ENCODE data around the gene GNAT3. TPM values are rescaled to one million over a fixed set of nuclear protein-coding genes. Genes with fewer than 3 reads are reported as not detected.

GNAT3 gene
- total RNA-seq, 1 experiment from 2014 or later, result not detected

DNA sequence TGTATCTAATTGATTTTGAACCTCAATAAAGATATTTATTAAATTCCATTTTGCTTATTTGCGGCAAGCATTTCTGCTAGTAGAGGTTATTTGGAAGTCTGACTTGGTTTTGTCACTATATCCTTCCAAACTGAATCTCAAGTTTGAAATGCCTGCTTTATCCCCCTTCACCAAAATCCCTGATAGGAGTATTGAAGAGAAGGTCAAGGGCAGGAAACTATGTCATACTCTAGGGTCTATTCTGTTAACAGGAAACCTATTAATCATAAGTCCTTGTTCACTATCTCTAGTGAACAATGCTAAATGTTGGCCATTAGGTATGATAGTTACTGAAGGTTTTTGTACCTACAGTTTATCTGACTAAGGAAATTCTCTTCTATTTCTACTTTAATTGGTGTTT lies 11.5 kb downstream of the GNAT3 start:
- no peak for DNase-seq (ENCODE audit: low spot score)

DNA sequence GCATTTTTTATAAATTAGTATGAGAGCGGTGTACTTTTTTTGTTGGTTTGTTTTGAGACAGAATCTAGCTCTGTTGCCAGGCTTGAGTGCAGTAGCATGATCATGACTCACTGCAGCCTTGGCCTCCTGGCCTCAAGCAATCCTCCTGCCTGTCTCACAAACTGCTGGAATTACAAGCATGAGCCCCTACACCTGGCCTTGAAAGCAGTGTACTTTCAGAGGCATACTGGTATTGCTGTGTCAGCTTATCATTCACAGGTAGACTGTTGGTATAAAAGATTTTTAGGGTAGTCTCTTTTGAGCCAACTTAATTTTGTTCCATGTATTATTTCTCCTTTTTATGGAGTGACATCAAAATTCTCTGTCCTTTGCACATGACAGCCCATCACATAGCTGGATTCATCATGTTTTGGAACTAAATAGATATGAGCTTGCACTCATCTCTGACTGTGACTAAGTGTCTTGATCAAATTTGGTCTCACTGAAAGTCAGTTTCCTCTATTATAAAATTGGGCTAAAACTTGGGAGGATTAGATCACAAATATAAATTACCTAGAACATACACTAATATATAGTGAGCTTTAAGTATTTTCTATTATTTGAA lies 12.4 kb downstream of the GNAT3 start:
- peak; percentile 84 for DNase-seq (ENCODE audit: low spot score)

DNA sequence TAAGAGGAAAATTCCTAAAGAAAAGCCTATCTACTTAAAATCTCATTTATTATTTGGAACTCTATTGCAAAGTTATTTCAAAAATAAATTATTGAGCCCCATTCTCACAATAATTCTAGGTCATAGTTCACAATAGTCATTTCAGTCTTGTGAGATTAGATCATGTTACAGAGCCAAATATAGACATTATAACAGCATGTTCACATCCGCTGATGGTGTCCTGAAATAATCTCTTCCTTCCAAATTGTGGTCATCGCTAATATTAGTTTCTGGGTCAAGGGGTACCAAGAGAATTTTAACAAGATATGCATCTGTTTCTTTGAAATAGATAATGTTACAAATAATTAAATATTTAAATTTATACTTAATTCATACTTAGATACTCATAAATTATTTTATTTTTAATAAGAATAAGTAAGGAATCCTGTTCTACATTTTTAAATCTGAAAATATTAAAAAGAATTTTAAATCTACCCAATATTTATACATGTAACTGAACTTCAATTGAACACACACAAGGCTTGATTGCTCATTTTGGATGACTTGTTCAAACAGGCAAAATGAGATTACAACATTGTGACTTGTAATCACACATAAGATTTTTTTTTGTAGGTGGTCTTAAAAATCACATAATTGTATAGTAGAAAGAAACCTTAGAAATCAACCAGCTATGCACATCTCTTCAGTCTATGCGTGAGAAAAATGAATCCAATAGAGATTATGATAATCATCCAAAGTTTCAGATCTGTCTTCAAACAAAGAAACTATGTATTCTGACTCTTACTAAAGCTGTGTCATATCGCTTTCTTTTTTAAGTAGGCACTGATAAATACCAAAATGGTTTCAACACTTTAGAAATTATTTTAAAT lies 13.1 kb downstream of the GNAT3 start:
- peak; percentile 46 for DNase-seq (ENCODE audit: low spot score)

DNA sequence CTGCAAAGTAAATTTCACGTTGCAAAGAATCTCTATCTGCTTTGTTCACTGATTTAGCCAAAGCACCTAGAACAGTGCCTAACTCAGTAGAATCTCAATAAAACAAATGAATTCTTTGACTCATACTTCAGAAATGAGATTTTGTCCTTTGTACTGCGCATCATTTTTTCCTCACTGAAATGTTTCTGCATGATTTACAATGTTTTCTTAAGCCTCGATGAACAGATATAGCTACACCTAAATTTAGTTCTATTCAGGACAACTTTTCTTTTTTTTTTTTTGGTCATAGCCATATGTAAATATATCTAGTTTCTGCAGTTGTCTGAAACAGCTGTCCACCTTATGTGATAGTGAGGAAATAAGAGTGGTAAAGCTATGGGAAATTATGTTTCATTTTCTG lies 15.3 kb downstream of the GNAT3 start:
- DNase-seq (ENCODE audit: low spot score), result no peak

DNA sequence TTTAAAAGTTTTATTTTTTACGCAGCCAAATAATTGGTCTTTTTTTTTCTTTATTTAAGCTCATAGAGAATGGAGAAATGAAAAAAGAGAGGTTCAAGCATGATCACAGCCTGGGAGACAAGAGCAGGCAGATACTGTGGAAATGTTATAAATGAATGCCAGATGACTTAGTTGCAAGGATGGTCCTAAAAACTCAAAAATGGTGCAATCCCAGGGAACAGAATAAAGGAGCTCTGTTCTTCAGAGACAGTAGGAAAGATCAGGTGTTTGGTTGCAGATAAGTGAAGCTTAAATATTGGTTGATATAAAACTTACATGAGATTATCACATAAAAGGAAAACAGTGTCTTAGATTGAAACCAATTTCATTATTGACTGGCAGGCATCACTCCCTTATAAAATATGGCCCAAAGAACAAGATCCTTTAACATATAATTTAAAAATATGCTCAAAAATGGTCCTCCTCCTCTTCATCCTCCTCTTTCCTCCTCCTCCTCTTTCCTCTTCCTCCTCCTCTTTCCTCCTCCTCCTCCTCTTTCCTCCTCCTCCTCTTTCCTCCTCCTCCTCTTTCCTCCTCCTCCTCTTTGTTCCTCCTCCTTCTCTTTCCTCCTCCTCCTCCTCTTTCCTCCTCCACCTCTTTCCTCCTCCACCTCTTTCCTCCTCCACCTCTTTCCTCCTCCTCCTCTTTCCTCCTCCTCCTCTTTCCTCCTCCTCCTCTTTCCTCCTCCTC lies 18.6 kb downstream of the GNAT3 start:
- DNase-seq (ENCODE audit: low spot score), result no peak

DNA sequence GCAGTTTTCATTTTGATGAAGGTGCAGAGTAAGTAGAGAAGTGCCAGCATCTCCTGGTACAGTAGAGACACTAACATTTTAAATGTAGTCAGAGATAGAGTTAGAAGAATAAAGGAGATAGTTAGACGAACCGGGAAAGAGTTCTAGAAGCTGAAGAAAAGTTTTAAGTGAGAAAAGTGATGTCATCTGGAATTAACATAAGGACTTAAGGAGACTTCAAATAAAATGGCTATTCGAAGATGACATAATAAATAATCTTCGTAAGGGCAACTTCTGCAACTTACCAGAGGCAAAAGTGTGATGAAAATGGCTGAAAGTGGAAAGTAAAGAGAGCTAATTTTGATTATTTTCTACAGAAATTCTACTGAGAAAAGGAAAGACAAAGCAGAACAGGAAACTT lies 20.4 kb downstream of the GNAT3 start:
- DNase-seq (ENCODE audit: low spot score), result no peak

DNA sequence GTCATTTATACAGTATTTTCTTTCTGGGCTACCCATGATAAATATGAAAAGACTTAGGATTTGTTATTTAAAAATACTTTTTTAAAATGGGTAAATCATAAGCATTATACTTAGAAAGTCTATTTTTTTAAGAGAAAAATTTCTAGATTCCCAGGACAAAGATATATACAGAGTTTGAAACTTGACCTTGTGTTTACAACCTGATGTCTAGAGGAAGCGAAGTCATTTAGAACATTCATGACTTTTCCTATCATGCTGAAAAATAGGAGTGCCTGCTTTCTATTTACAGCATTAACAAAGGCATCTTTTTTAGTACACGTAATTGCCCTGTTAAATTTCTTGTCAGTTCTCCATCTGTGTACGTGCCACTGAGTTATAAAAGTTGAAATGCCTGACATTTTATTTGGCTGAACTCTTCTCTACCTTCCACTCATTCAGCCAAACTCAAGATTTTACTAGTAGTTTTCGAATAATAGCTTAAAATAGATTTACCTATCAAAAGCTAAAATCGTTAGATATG lies 23.0 kb downstream of the GNAT3 start:
- DNase-seq (ENCODE audit: low spot score), result no peak

DNA sequence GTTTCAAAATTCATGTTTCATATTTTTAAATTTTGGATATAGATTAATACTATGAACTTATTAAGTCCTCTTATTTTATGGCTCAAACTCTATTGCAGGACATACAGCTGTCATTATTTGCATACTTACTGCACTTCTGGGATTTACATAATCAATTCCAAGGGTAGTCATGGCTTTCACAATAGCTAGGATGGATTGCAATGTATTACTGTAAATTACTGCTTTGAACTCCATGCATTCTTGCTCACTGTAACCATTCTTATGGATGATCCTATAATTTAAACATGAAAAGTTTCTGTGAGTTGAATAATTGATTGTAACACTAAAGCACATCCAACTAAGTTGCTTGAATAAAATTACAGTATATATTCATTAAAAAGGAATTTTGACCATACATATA lies 23.5 kb downstream of the GNAT3 start:
- DNase-seq (ENCODE audit: low spot score), result no peak

DNA sequence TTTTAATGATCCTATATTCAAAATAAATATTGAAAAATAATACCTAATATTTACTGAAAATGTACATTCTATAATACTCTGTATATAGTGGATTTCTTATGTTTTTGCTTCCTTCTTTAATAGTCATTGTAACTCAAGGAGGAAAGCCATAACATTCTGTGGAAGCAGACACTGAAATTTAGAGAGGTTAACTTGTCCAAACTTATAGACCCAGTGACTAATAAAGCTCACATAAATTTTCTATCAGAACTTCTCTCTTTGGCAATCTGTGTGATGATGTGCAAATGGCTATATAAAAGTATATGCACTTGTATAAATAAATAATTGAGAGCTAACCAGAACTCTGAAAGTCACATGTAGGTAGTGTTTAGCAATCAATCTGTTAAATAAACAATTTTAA lies 26.1 kb downstream of the GNAT3 start:
- DNase-seq (ENCODE audit: low spot score), result no peak

DNA sequence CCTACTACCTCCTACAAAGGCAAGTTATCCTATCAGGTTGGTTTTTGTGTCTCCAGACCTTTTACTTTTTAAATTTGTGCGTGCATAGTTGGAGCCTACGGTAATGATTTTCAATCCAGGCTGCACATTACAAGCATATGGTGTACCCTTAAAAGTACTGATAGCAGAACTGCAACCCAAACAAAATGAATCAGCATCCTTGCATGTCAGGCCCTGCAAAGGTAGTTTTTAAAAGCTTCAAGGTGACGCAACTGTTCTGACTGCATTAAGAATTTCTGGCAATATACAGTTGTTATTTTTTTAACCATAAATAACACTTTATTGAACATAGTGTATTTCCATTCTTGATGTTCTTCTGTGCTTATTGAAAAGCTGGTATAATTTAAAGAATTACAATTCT lies 28.9 kb downstream of the GNAT3 start:
- DNase-seq (ENCODE audit: low spot score), result no peak

DNA sequence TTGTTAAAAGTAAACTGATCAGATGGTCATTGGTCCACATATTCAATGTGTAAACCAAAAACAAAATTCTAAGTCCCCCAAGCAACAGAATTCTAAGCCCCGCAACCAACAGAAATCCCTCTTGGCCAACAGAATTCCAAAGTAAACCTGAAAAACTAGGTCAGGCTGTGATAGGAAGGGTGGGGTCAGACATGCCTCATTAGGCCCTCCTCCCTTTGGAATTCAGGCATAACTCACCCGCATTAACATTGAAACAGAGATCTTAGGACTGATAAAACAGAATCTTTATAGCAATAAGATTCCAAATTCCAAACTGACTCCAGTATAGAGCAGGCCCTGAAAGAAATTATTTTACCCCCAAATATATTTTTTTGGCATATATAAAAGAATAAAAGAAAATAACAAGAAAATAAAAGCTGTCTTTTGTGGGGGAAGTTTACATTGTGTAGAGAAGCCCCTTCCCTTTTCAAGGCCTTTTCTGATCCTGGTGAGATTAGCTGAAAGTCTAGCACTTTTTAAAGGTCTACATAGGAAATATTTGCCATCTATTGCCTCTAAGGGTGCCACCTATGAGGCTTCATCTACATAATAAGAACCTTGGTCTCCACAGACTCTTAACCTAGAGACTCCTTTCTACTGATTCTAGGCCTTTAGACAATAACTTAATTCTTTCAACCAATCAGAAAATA lies 30.5 kb downstream of the GNAT3 start:
- peak; percentile 85 for DNase-seq (ENCODE audit: low spot score)

DNA sequence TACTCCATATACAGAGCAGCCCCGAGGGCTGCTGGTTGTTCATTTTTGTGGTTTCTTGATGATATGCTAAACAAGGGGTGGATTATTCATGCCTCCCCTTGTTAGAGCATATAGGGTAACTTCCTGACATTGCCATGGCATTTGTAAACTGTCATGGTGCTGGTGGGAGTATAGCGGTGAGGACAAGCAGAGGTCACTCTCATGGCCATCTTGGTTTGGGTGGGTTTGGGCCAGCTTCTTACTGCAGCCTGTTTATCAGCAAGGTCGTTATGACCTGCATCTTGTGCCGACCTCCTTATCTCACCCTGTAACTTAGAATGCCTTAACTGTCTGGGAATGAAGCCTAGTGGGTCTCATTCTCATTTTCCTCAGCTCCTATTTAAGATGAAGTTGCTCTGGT lies 31.3 kb downstream of the GNAT3 start:
- peak; percentile 35 for DNase-seq (ENCODE audit: low spot score)

DNA sequence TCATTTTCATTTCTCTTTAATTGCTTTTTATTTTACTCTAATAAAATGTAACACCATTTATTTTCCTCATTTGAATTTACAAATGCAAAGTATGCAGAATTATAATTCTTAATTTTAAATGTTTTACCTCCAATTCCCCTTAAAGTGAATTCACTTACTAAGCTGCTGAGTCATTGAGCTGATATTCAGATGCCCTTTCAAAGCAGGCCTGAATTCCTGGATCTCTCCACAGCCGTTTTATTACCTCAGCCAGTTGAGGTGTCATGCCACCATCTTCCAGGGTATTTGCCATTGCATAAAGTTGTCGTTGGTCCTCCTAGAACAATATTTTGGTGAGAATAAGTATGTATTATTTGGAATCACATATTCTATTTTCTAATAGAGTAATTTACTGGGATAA lies 33.2 kb downstream of the GNAT3 start:
- peak; percentile 78 for DNase-seq (ENCODE audit: low spot score)

DNA sequence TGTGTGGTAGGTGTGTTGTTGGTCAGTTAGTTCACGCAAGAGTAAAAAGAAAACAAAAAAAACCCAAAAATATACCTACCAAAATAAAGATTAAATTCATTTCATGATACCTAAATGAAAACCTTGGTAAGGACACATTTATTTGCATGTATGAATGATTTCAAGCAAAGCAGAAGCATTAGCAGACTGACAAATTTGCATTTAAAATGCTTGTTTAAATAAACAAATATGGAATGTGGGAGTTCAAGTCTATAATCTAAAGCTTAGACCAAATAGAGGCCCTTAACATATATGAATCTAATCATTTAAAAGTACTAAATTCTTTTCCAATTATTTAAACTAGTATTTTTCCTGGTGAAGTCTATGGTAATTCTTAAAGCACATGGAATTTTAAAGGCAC lies 35.8 kb downstream of the GNAT3 start:
- DNase-seq (ENCODE audit: low spot score), result no peak

DNA sequence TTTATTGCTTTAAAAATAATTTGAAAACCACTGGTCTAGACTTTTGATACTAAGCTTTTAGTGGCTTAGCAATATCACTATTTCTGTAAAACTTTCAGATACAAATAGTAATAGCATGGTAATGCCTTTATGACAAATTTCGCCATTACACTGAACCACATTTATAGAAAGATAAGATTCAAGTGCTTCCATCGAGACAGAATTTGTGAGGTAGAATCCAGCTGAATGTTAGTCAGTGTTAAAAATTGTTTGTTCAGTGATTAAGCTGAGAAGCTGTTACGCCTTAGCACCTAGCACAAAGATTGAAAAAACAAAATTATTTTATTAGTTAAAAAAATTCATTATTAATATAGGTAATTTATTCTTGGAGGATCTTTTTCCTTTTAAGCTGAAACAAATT lies 36.5 kb downstream of the GNAT3 start:
- peak; percentile 52 for DNase-seq (ENCODE audit: low spot score)

DNA sequence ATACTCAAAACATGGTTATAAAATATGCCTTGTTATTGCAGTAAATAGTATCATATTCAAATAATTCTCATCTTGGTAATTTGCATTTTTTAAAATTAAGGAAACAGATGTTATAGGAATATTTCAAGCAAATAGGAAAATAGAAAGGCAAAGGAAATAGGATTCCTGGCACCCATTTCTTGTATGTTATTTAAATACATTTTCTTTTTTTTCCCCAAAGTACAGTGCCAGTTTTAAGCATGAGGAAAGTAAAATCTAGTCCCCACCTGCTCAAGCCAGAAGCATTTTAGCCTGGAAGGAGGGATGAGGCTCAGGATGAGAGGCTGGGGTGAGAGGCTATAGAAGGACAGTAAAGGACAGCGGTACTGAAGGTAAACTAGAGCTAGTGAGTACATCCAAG lies 38.1 kb downstream of the GNAT3 start:
- DNase-seq (ENCODE audit: low spot score), result no peak

DNA sequence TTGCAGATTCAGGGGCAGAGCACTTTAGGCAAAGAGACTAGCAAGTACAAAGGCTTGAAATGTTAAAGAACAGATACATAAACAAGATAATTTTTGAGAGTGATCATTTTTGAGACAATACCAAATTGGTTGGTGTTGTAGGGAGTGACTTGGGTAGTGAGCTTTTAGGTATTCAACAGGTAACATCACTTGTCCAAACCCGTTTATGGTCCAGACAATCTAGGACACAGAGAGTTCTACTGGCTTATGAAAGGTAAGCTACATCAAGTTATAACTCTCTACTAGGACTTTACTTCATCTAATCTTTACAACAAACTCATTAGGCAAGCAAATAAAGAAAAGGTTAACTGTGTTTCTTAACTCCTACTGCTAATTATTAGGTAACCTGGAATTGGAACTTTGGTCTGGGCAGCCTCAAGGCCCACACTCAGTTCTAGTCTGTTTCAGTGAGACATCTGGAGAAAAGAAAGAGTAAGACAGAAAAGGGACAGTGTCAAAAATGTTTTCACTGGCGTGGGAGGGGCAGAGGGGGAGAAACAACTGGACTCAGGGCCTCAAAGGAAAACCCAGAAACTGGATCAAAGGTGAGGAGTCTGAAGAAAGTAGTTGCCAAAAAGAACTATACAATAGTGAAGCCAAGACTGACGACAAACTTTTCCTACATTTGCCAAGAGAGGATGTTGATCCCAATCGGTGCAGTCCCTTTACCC lies 39.2 kb downstream of the GNAT3 start:
- DNase-seq (ENCODE audit: low spot score), result no peak

DNA sequence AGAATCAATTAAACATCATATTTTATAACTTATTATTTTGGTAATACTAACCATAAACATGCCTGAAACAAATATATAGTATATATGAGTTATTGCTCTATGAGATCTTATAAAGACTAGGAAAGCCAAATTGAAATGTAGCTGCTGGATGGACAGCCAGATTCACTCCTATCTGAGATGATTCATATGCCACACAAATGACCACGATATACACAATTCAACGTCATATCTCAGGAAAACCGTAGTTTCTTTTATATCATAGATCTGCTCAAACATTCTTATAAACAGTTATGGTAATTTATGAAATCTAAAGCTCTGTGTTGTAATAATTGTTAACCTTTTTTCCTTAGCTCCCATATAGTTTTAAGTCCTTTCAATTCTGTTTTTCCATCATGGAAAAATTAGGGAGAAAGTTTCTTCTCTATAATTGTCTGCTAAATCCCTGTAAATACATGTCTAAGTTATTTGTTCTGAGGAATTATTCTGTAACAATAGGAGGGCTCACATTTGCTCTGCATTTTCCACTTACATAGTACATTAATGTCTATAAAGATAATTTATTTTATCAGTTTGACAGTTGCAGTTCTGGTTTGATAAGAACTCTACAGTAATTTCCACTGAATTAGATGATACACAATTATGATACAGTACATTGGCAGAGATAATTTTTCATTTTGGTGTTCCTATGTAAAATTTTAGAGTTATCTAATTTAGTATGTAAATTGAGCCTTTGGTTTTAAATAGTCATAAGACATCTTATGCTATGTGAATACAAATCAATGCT lies 42.7 kb downstream of the GNAT3 start:
- DNase-seq (ENCODE audit: low spot score), result peak; percentile 19

DNA sequence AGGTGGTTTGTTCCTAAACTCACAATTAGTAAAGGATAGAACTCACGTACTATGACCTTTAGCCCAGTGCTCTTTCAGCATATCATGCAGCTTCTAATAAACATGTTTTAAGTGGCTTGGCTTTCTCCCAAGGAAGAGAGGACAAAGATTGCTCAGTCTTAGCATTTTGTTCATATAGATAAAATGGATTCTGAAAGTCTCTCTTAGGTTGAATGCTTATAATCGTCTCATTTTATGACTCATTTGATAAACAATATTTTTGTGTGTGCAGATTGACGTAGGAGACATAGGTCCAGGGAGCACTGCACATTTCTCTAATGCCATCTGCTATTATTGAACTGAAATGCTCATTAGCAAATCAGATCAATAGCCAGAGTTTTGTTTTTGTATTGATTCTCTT lies 44.8 kb downstream of the GNAT3 start:
- DNase-seq (ENCODE audit: low spot score), result peak; percentile 28

DNA sequence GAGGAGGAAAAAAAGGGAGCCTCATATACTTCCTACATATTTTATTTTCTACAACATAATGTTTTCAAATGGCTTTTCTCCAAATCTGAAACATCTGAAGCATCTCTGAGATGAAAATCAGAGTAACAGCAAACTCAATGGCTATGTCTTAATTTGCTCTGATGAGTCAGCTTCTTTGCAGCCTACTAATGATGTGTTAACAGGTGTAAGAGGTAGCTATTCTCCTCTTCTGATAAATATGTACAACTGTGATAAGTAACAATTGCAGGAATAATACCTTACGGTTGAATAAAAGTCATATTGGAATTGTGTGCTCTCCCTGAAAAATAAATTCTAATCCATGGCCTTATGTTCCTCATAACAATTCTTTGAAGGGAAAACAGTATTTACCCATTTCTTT lies 45.2 kb downstream of the GNAT3 start:
- DNase-seq (ENCODE audit: low spot score), result no peak

DNA sequence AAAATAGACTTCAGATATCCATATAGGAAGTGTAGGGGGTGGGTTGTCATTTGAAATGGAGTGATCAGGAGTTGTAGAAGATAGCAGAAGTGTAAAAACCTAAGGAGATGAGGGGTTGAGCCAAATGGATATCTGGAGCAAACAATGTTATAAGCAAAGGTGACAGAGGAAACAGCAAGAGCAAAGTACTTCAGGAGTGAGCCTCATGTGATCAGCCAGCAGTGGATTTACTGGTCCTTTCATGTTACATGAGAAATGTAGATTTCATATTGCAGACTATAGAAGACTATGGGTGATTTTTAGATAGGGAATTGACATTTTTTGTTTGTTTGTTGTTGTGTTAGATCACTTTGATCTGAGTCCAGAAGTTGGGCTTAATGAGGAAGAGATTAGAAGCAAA lies 47.7 kb downstream of the GNAT3 start:
- DNase-seq (ENCODE audit: low spot score), result no peak
